GM12878 (cell line): Measurements from ENCODE around the gene KCND3. TPM values are rescaled to one million over a fixed set of nuclear protein-coding genes. Genes with fewer than 3 reads are reported as not detected.

ENCODE experiments used
- ATAC-seq: fragments of 200-7000 bp; cut with Tn5 transposase; 3 replicates; pipeline ENCODE4 v1.9.1; 2020; ENCODE audit warnings: mild to moderate bottlenecking, moderate library complexity
- Bru-seq: library from RNA; stranded (reverse); fragments of 400-500 nt; gene quantifications from one replicate; lab custom pipeline; 2021; lab: Mats Ljungman, UMichigan
- BruChase-seq, 2 experiments: library from RNA; stranded (reverse); fragments of 400-500 nt; gene quantifications; one replicate each; lab custom pipeline; 2021; lab: Mats Ljungman, UMichigan
- BruUV-seq: library from RNA; stranded (reverse); fragments of 400-500 nt; replicated peaks from 2 replicates; lab custom pipeline; 2021; lab: Mats Ljungman, UMichigan
- CTCF ChIA-PET: fragments of 300-600 bp; sonication (Branson Sonifier 250); formaldehyde crosslinking; extraction: SDS; loops from one replicate; lab custom pipeline; 2021; ENCODE audit warnings: inconsistent platforms; lab: Yijun Ruan, JAX
- POLR2A ChIA-PET: fragments of 350-600 bp; formaldehyde crosslinking; extraction: SDS; loops from one replicate; lab custom pipeline; 2021; ENCODE audit warnings: inconsistent platforms; lab: Charles Lee
- RAD21 ChIA-PET: fragments of 300-600 bp; sonication (Branson Sonifier 250); formaldehyde crosslinking; loops from one replicate; lab custom pipeline; 2023; ENCODE audit warnings: antibody characterized with exemption; ENCODE audit not compliant: unreplicated experiment; lab: Charles Lee
- SMC1A ChIA-PET: fragments of 300-600 bp; sonication (Branson Sonifier 250); formaldehyde crosslinking; loops from one replicate; lab custom pipeline; 2023; ENCODE audit not compliant: unreplicated experiment, uncharacterized antibody; lab: Charles Lee
- DNase-seq: peaks from one replicate; pipeline ENCODE4 v3.0.0-alpha.2; 2011; ENCODE audit warnings: low read depth, low spot score
- FAIRE-seq: peaks from 3 replicates; lab custom pipeline; 2011; peaks lifted over from hg19 to GRCh38; lab: Jason Lieb, UNC
- H2AFZ ChIP-seq: 2 replicates; pipeline ENCODE4 v1.6.0; 2011; ENCODE audit warnings: low read depth, low read length, control low read depth; ENCODE audit not compliant: control insufficient read depth
- H3K27ac ChIP-seq: 2 replicates; pipeline ENCODE4 v1.5.1; 2011; ENCODE audit warnings: control low read depth; ENCODE audit not compliant: control insufficient read depth, insufficient read depth
- H3K27me3 ChIP-seq, 2 experiments: replicated peaks in 1 of 2; 2 replicates each; pipeline versions ENCODE4 v1.6.0 to v1.6.1; 2011; ENCODE audit warnings: low read length in 1 of 2; ENCODE audit not compliant: control insufficient read depth in 2 of 2, insufficient read depth in 2 of 2
- H3K36me3 ChIP-seq, 2 experiments: 2 replicates each; pipeline ENCODE4 v1.5.1; 2011; ENCODE audit warnings: low read length in 1 of 2; ENCODE audit not compliant: control insufficient read depth in 2 of 2, insufficient read depth in 2 of 2
- H3K4me1 ChIP-seq: 2 replicates; pipeline ENCODE4 v1.6.1; 2011; ENCODE audit warnings: mild to moderate bottlenecking, low read length, moderate library complexity, mixed read lengths; ENCODE audit not compliant: control insufficient read depth, insufficient read depth
- H3K4me2 ChIP-seq: 2 replicates; pipeline ENCODE4 v1.6.0; 2011; ENCODE audit warnings: control low read depth; ENCODE audit not compliant: control insufficient read depth, insufficient read depth
- H3K4me3 ChIP-seq: fragments of 200-600 bp; sonication (generic); 2 replicates; pipeline ENCODE4 v1.5.1; 2016
- H3K79me2 ChIP-seq: 2 replicates; pipeline ENCODE4 v1.6.0; 2011; ENCODE audit warnings: low read length; ENCODE audit not compliant: control insufficient read depth, insufficient read depth
- H3K9ac ChIP-seq: 2 replicates; pipeline ENCODE4 v1.8.0; 2011; ENCODE audit warnings: low read length, control low read depth, mixed read lengths; ENCODE audit not compliant: control insufficient read depth, insufficient read depth
- H3K9me3 ChIP-seq: replicated peaks from 3 replicates; pipeline ENCODE4 v1.5.1; 2011; ENCODE audit warnings: mild to moderate bottlenecking, low read length; ENCODE audit not compliant: control insufficient read depth, insufficient read depth
- H4K20me1 ChIP-seq: 2 replicates; pipeline ENCODE4 v1.6.0; 2011; ENCODE audit not compliant: control insufficient read depth, insufficient read depth
- BMI1 ChIP-seq: fragments of 450-650 bp; IDR thresholded peaks from 2 replicates; pipeline ENCODE4 v1.6.1; 2016; ENCODE audit warnings: mild to moderate bottlenecking, moderate library complexity, borderline replicate concordance
- CREB1 ChIP-seq: IDR thresholded peaks from 2 replicates; pipeline ENCODE4 v1.6.1; 2012; ENCODE audit warnings: low read depth, mild to moderate bottlenecking, inconsistent platforms
- IRF3 ChIP-seq: fragments of 450-650 bp; IDR thresholded peaks from 2 replicates; pipeline ENCODE4 v1.6.1; 2014; ENCODE audit warnings: mild to moderate bottlenecking
- MAX ChIP-seq: IDR thresholded peaks from 2 replicates; pipeline ENCODE4 v1.6.1; 2012; ENCODE audit warnings: low read depth, low read length, improper control_type of control experiment
- NR2C2 ChIP-seq: IDR thresholded peaks from 2 replicates; pipeline ENCODE4 v1.6.1; 2011; ENCODE audit warnings: borderline replicate concordance, low read depth; ENCODE audit not compliant: control insufficient read depth, insufficient read length
- RB1 ChIP-seq: fragments of 450-650 bp; formaldehyde crosslinking; IDR thresholded peaks from 2 replicates; pipeline ENCODE4 v1.6.1; 2017; ENCODE audit warnings: mild to moderate bottlenecking, borderline replicate concordance
- RCOR1 ChIP-seq: conservative IDR thresholded peaks from 2 replicates; pipeline ENCODE4 v1.6.1; 2012; ENCODE audit warnings: low read depth, low read length, improper control_type of control experiment
- RELA ChIP-seq: fragments of 450-650 bp; IDR thresholded peaks from 2 replicates; pipeline ENCODE4 v1.8.0; 2014; ENCODE audit warnings: borderline replicate concordance; ENCODE audit not compliant: partially characterized antibody
- SUZ12 ChIP-seq: fragments of 200-600 bp; sonication (generic); IDR thresholded peaks from one replicate; pipeline ENCODE4 v1.6.1; 2018; ENCODE audit warnings: antibody characterized with exemption, mild to moderate bottlenecking; ENCODE audit not compliant: unreplicated experiment
- WGBS: methylation state at CpG from one replicate; pipeline ENCODE4 v1.1.6; 2016; ENCODE audit warnings: low lambda C conversion rate; ENCODE audit not compliant: insufficient replicate concordance, insufficient coverage; ENCODE audit errors: missing lambda C conversion rate; 5-methylcytosine and 5-hydroxymethylcytosine counted together
- in situ Hi-C: fragments of 300-500 bp; cut with MboI; formaldehyde crosslinking; loops from 9 replicates; pipeline ENCODE4 v1.14.3; 2018; ENCODE audit warnings: mixed read lengths
- intact Hi-C: fragments of 100-400 bp; cut with micrococcal nuclease; formaldehyde crosslinking; loops from one replicate; pipeline ENCODE4 v1.14.2; 2022; ENCODE audit not compliant: unreplicated experiment
- long read RNA-seq, 2 experiments: library from polyadenylated mRNA; unstranded; transcript quantifications; one replicate each; pipeline ENCODE4 v2.0.0, GENCODE V29; 2019 to 2020
- polyA minus RNA-seq, 3 experiments: library from RNA; depleted of rRNA, polyadenylated mRNA; stranded (reverse); fragments of >200 nt; gene quantifications; 2 replicates each; pipeline ENCODE4 v1.2.3, GENCODE V29; 2011
- polyA plus RNA-seq, 11 experiments: library from polyadenylated mRNA; depleted of rRNA in 4 of 11; unstranded in 6 of 11; stranded (reverse) in 5 of 11; fragments of >200 nt; fragmentation: Nextera tagmentation in 4 of 11; fragmentation: Illumina TruSeq in 1 of 11; extraction: Ambion mirVana in 4 of 11; extraction: Trizol in 1 of 11; gene quantifications; 1 replicate in 1 of 11; 2 replicates in 10 of 11; pipeline versions ENCODE4 v1.2.1 to v1.2.3, GENCODE V29; 2011 to 2016; ENCODE audit warnings: inconsistent platforms in 2 of 11, missing spikeins in 2 of 11, low read depth in 1 of 11
- total RNA-seq, 4 experiments: library from RNA; depleted of rRNA in 3 of 4; stranded (reverse); fragments of >200 nt in 3 of 4; fragmentation: Illumina TruSeq in 1 of 4; extraction: Trizol in 1 of 4; gene quantifications; 2 replicates each; pipeline versions ENCODE4 v1.2.1 to v1.2.3, GENCODE V29; 2013 to 2021

Gene KCND3
- not detected in 2 replicates for total RNA-seq (2013; cell fraction: nucleolus; rRNA removed)
- total RNA-seq (2014; rRNA removed), result not detected in 2 replicates
- total RNA-seq (2014; rRNA removed; fragmentation: Illumina TruSeq; extraction: Trizol), result not detected in 2 replicates
- not detected in 2 replicates for total RNA-seq (2021)
- polyA plus RNA-seq (2011; ENCODE audit: low read depth), result not detected
- not detected in 2 replicates for polyA plus RNA-seq (2011; rRNA removed)
- not detected in 2 replicates for polyA plus RNA-seq (2011; cell fraction: cytosol; rRNA removed)
- not detected in 2 replicates for polyA plus RNA-seq (2011; cell fraction: nucleus; rRNA removed)
- not detected in 2 replicates for polyA plus RNA-seq (2012)
- not detected in 2 replicates for polyA plus RNA-seq (2014; fragmentation: Illumina TruSeq; extraction: Trizol)
- polyA plus RNA-seq (2014; fragmentation: Nextera tagmentation; extraction: Ambion mirVana), result under 1 TPM in 1 of 2 experiments, not detected in 1; 0.02 TPM
- not detected in 2 replicates for polyA plus RNA-seq (2014; rRNA removed)
- not detected for polyA plus RNA-seq (2016; fragmentation: Nextera tagmentation; extraction: Ambion mirVana)
- polyA minus RNA-seq (2011; rRNA and poly(A)+ RNA removed), result not detected in 2 replicates
- polyA minus RNA-seq (2011; cell fraction: cytosol; rRNA and poly(A)+ RNA removed), result not detected in 2 replicates
- polyA minus RNA-seq (2011; cell fraction: nucleus; rRNA and poly(A)+ RNA removed), result not detected in 2 replicates
- Bru-seq, nascent RNA, result not detected
- BruChase-seq, experiment 1, labeled RNA remaining after a 6-hour chase, result percentile 0 among the genes with signal in this experiment
- percentile 3 among the genes with signal in this experiment for BruChase-seq, experiment 2, labeled RNA remaining after a 2-hour chase
- long read RNA-seq, experiment 1, result 0 reads
- long read RNA-seq, experiment 2, result 0 reads

GRCh38 chr1:111989531-111990025 lies at the start of gene KCND3:
KCND3 (minus strand) TSS chr1:111989668.
- no CpG with 5 or more reads among the region's 83 CpGs for WGBS
- SMC1A ChIA-PET, result no interaction called here
- Histone ChIP-seq H3K27me3 (peaks cover 11% of the 10 kb centered on the region in 2 experiments), H3K36me3 (no peaks in the 10 kb centered on the region), H3K4me2 (peak within 1 kb of the TSS; percentile 17; the same call in 1 of the 2 replicates), H3K9me3 (no peaks in the 10 kb centered on the region), H3K4me3 (no peak within 1 kb of the TSS), H3K4me1 (no peaks in the 10 kb centered on the region), H3K9ac (no peak within 1 kb of the TSS), H3K27ac (no peak within 1 kb of the TSS), H4K20me1 (no peaks in the 10 kb centered on the region; the same call in 1 of the 2 replicates), H3K79me2 (no peaks in the 10 kb centered on the region), H2AFZ (no peak within 1 kb of the TSS)
- DNase-seq, result no peak
- intact Hi-C loops (no loop called here), in situ Hi-C loops (no loop called here)
- no TSS peak for BruUV-seq
- RAD21 ChIA-PET, result no interaction called here
- TF ChIP-seq NR2C2 (no peak), SUZ12 (peak; percentile 32)
- FAIRE-seq, result no peak
- POLR2A ChIA-PET, result no interaction called here
- CTCF ChIA-PET, result no interaction called here
- peak; percentile 16; the same call in 1 of the 3 replicates for ATAC-seq

GRCh38 chr1:112034277-112034676 lies 44.8 kb upstream of the KCND3 start:
- ChIA-PET SMC1A (no interaction called here), POLR2A (no interaction called here), CTCF (no interaction called here), RAD21 (no interaction called here)
- no peaks in the 10 kb centered on the region for H3K36me3 ChIP-seq
- BruUV-seq, result no TSS peak
- no peak for TF ChIP-seq RB1
- no peak for TF ChIP-seq CREB1
- no peak for TF ChIP-seq BMI1
- no peak for TF ChIP-seq RCOR1
- TF ChIP-seq RELA, result no peak
- TF ChIP-seq IRF3, result no peak
- no peak for TF ChIP-seq MAX
- no peak overlapping the region for H3K4me3 ChIP-seq
- no peaks in the 10 kb centered on the region for H3K4me1 ChIP-seq
- no peak for DNase-seq
- intact Hi-C loops, result no loop called here
- no peak overlapping the region for H3K27ac ChIP-seq
- ATAC-seq, result no peak
- no peak overlapping the region for H3K9ac ChIP-seq
- H3K4me2 ChIP-seq, result no peak overlapping the region
- H3K27me3 ChIP-seq, result no peaks in the 10 kb centered on the region; a peak in 1 of 4 replicates
- WGBS, result 0% methylated on average over 1 of the region's 1 CpG
- in situ Hi-C loops, result no loop called here
- H2AFZ ChIP-seq, result no peak overlapping the region
- no peaks in the 10 kb centered on the region for H4K20me1 ChIP-seq
- H3K79me2 ChIP-seq, result no peaks in the 10 kb centered on the region
- FAIRE-seq, result no peak
- H3K9me3 ChIP-seq, result no peaks in the 10 kb centered on the region
